Fibroblast of mammary gland (primary cell): ENCODE measurements around the gene SUGCT.
A peak's percentile ranks its signal among the peaks of the same experiment; 100 is the strongest.

Experiments used
- DNase-seq: peaks from one replicate; pipeline ENCODE4 v3.0.0-alpha.2; 2010; ENCODE audit warnings: low read depth
- H3K4me3 ChIP-seq: 2 replicates; pipeline ENCODE4 v1.5.1; 2011; ENCODE audit warnings: low read depth, mild to moderate bottlenecking, low read length, moderate library complexity; ENCODE audit not compliant: control insufficient read depth
- CTCF ChIP-seq: conservative IDR thresholded peaks from 2 replicates; pipeline ENCODE4 v1.5.1; 2011; ENCODE audit warnings: low read depth, low read length, inconsistent platforms; ENCODE audit not compliant: control insufficient read depth, insufficient read depth

SUGCT gene

GRCh38 chr7:40715053-40715430, 580.2 kb downstream of the SUGCT start:
- DNase-seq, result peak; percentile 67
- TF ChIP-seq CTCF, result no peak
- no peak overlapping the region for H3K4me3 ChIP-seq

GRCh38 chr7:40716052-40716451, 581.2 kb downstream of the SUGCT start:
- TF ChIP-seq CTCF, result no peak
- DNase-seq, result peak; percentile 51
- H3K4me3 ChIP-seq, result no peak overlapping the region

GRCh38 chr7:40717242-40717641, 582.4 kb downstream of the SUGCT start:
- no peak overlapping the region for H3K4me3 ChIP-seq
- TF ChIP-seq CTCF, result no peak
- peak; percentile 94 for DNase-seq

- TF ChIP-seq CTCF, result no peak
- no peak overlapping the region for H3K4me3 ChIP-seq
- DNase-seq, result peak; percentile 69
These were observed 585.6 kb downstream of the SUGCT start for GRCh38 chr7:40720416-40720815.

GRCh38 chr7:40721342-40721949, 586.6 kb downstream of the SUGCT start:
- no peak overlapping the region for H3K4me3 ChIP-seq
- no peak for DNase-seq
- TF ChIP-seq CTCF, result no peak

GRCh38 chr7:40722242-40722641, 587.4 kb downstream of the SUGCT start:
- TF ChIP-seq CTCF, result no peak
- DNase-seq, result no peak
- H3K4me3 ChIP-seq, result no peak overlapping the region

GRCh38 chr7:40723829-40724228, 589.0 kb downstream of the SUGCT start:
- TF ChIP-seq CTCF, result no peak
- H3K4me3 ChIP-seq, result no peak overlapping the region
- DNase-seq, result no peak
